IMR-90 (cell line): Measurements from ENCODE around the gene RHBDF2. TPM values are rescaled to one million over a fixed set of nuclear protein-coding genes. Genes with fewer than 3 reads are reported as not detected.

Source experiments
- ATAC-seq: fragments of 200-7000 bp; cut with Tn5 transposase; 2 replicates; pipeline ENCODE4 v1.9.1; 2020; ENCODE audit warnings: low read depth, mild to moderate bottlenecking, moderate library complexity
- BruUV-seq: library from RNA; stranded (reverse); fragments of 400-500 nt; replicated peaks from 2 replicates; lab custom pipeline; 2021; lab: Mats Ljungman, UMichigan
- CTCF ChIA-PET: fragments of 300-600 bp; formaldehyde crosslinking; extraction: SDS; loops from one replicate; lab custom pipeline; 2021; ENCODE audit warnings: antibody characterized with exemption; lab: Yijun Ruan, JAX
- POLR2A ChIA-PET: fragments of 300-600 bp; sonication (Branson Sonifier 250); formaldehyde crosslinking; loops from one replicate; lab custom pipeline; 2022; ENCODE audit warnings: antibody characterized with exemption; ENCODE audit not compliant: unreplicated experiment; lab: Charles Lee
- DNase-seq: peaks from one replicate; pipeline ENCODE4 v3.0.0; 2013
- H2AFZ ChIP-seq: replicated peaks from 2 replicates; pipeline ENCODE3; 2013; ENCODE audit warnings: low read length, mild to moderate bottlenecking; ENCODE audit not compliant: poor library complexity
- H2AK5ac ChIP-seq: 2 replicates; pipeline ENCODE4 v1.6.1; 2013; ENCODE audit warnings: low read depth, low read length, inconsistent platforms
- H2AK9ac ChIP-seq: replicated peaks from 2 replicates; pipeline ENCODE3; 2013; ENCODE audit warnings: mild to moderate bottlenecking, low read depth, low read length, moderate library complexity; ENCODE audit not compliant: poor library complexity
- H2BK120ac ChIP-seq: 2 replicates; pipeline ENCODE4 v1.6.1; 2013; ENCODE audit warnings: low read depth, low read length, inconsistent platforms
- H2BK15ac ChIP-seq: 3 replicates; pipeline ENCODE4 v1.6.1; 2013; ENCODE audit warnings: low read depth, low read length, inconsistent platforms
- H2BK20ac ChIP-seq: 2 replicates; pipeline ENCODE4 v1.6.1; 2013; ENCODE audit warnings: low read depth, mild to moderate bottlenecking, inconsistent platforms, low read length, moderate library complexity
- H2BK5ac ChIP-seq: 2 replicates; pipeline ENCODE4 v1.6.1; 2013; ENCODE audit warnings: mild to moderate bottlenecking, low read depth, low read length, inconsistent platforms; ENCODE audit not compliant: poor library complexity, severe bottlenecking
- H3K14ac ChIP-seq: replicated peaks from 2 replicates; pipeline ENCODE4 v1.6.1; 2013; ENCODE audit warnings: low read depth, low read length, inconsistent platforms
- H3K18ac ChIP-seq: 2 replicates; pipeline ENCODE4 v1.6.1; 2013; ENCODE audit warnings: low read depth, low read length, control low read depth
- H3K23ac ChIP-seq: 2 replicates; pipeline ENCODE4 v1.6.1; 2013; ENCODE audit warnings: low read depth, low read length, inconsistent platforms
- H3K27ac ChIP-seq: 2 replicates; pipeline ENCODE4 v1.5.1; 2013; ENCODE audit warnings: mild to moderate bottlenecking, control low read depth, low read length; ENCODE audit not compliant: insufficient read depth
- H3K27me3 ChIP-seq: 2 replicates; pipeline ENCODE4 v1.6.1; 2013; ENCODE audit warnings: low read length; ENCODE audit not compliant: control insufficient read depth, insufficient read depth
- H3K36me3 ChIP-seq: 2 replicates; pipeline ENCODE4 v1.6.1; 2013; ENCODE audit warnings: low read length, mixed read lengths; ENCODE audit not compliant: control insufficient read depth, insufficient read depth
- H3K4ac ChIP-seq: 2 replicates; pipeline ENCODE4 v1.6.1; 2013; ENCODE audit warnings: low read depth, low read length, inconsistent platforms
- H3K4me1 ChIP-seq: 2 replicates; pipeline ENCODE4 v1.6.1; 2013; ENCODE audit warnings: low read length, mixed read lengths; ENCODE audit not compliant: control insufficient read depth, insufficient read depth
- H3K4me2 ChIP-seq: 2 replicates; pipeline ENCODE4 v1.6.1; 2013; ENCODE audit warnings: low read depth, mild to moderate bottlenecking, control low read depth, low read length, moderate library complexity
- H3K4me3 ChIP-seq: 2 replicates; pipeline ENCODE4 v1.5.1; 2013; ENCODE audit warnings: low read depth, mild to moderate bottlenecking, control low read depth, low read length, moderate library complexity; ENCODE audit not compliant: insufficient read depth
- H3K56ac ChIP-seq: 2 replicates; pipeline ENCODE4 v1.6.1; 2013; ENCODE audit warnings: low read length, inconsistent platforms; ENCODE audit not compliant: insufficient read depth; ENCODE audit errors: extremely low read depth
- H3K79me1 ChIP-seq, 2 experiments: 2 replicates each; pipeline ENCODE4 v1.6.1; 2013; ENCODE audit warnings: low read length in 2 of 2, inconsistent platforms in 1 of 2, low read depth in 1 of 2
- H3K9ac ChIP-seq: 2 replicates; pipeline ENCODE4 v1.6.1; 2013; ENCODE audit warnings: low read depth, low read length, control low read depth
- H3K9me1 ChIP-seq: 2 replicates; pipeline ENCODE4 v1.6.1; 2013; ENCODE audit warnings: low read length, inconsistent platforms; ENCODE audit not compliant: insufficient read depth
- H3K9me3 ChIP-seq: 2 replicates; pipeline ENCODE4 v1.6.1; 2013; ENCODE audit warnings: low read length; ENCODE audit not compliant: control insufficient read depth, insufficient read depth
- H4K20me1 ChIP-seq: 2 replicates; pipeline ENCODE4 v1.6.1; 2013; ENCODE audit warnings: low read length, inconsistent platforms; ENCODE audit not compliant: insufficient read depth
- H4K5ac ChIP-seq: 2 replicates; pipeline ENCODE4 v1.6.1; 2013; ENCODE audit warnings: mild to moderate bottlenecking, low read depth, low read length, control low read depth
- H4K8ac ChIP-seq, 2 experiments: 2 replicates each; pipeline ENCODE4 v1.6.1; 2013; ENCODE audit warnings: low read depth in 2 of 2, low read length in 2 of 2, control low read depth in 1 of 2, inconsistent platforms in 1 of 2
- H4K91ac ChIP-seq: 2 replicates; pipeline ENCODE4 v1.6.1; 2013; ENCODE audit warnings: low read depth, low read length, inconsistent platforms; ENCODE audit not compliant: insufficient read depth
- CEBPB ChIP-seq: IDR thresholded peaks from 2 replicates; pipeline ENCODE4 v1.6.1; 2012; ENCODE audit warnings: low read depth, low read length, improper control_type of control experiment
- MXI1 ChIP-seq: IDR thresholded peaks from 2 replicates; pipeline ENCODE4 v1.6.1; 2012; ENCODE audit warnings: low read depth, mild to moderate bottlenecking, low read length, moderate library complexity, borderline replicate concordance
- NFE2L2 ChIP-seq: fragments of 150-350 bp; IDR thresholded peaks from 2 replicates; pipeline ENCODE4 v1.6.1; 2016; ENCODE audit warnings: low read depth, mild to moderate bottlenecking, low read length
- SMC3 ChIP-seq: fragments of 150-350 bp; IDR thresholded peaks from 2 replicates; pipeline ENCODE4 v1.6.1; 2016; ENCODE audit warnings: low read depth, mild to moderate bottlenecking, antibody characterized with exemption, low read length, moderate library complexity
- WGBS, 2 experiments: methylation state at CpG; one replicate each; pipeline versions ENCODE4 v1.1.5 to v1.1.7; 2013; ENCODE audit warnings: missing lambda C conversion rate in 2 of 2; ENCODE audit not compliant: insufficient read length in 1 of 2; ENCODE audit errors: extremely low coverage in 2 of 2; 5-methylcytosine and 5-hydroxymethylcytosine counted together
- dilution Hi-C: fragments of 300-500 bp; cut with HindIII; formaldehyde crosslinking; loops from one replicate; pipeline ENCODE4 v1.14.3; 2018; ENCODE audit warnings: low sequenced_read_pairs; ENCODE audit not compliant: unreplicated experiment
- in situ Hi-C: fragments of 300-500 bp; cut with MboI; formaldehyde crosslinking; loops from 3 replicates; pipeline ENCODE4 v1.14.3; 2019; ENCODE audit warnings: low sequenced_read_pairs, inconsistent platforms, mixed read lengths
- intact Hi-C: fragments of 100-400 bp; cut with micrococcal nuclease; formaldehyde crosslinking; loops from 2 replicates; pipeline ENCODE4 v1.10.0; 2022
- polyA plus RNA-seq, 3 experiments: library from polyadenylated mRNA; depleted of rRNA; stranded (reverse); fragments of >200 nt; gene quantifications; 2 replicates each; pipeline ENCODE4 v1.2.3, GENCODE V29; 2012; ENCODE audit warnings: low replicate concordance in 1 of 3
- total RNA-seq: library from RNA; depleted of rRNA; stranded (reverse); fragments of >200 nt; gene quantifications from 2 replicates; pipeline ENCODE4 v1.2.3, GENCODE V29; 2012
- TF ChIP-seq, protein P1 (sequence below): conservative IDR thresholded peaks from 2 replicates; pipeline ENCODE4 v1.5.1; 2012; ENCODE audit warnings: mild to moderate bottlenecking, low read depth, low read length, improper control_type of control experiment
- TF ChIP-seq, protein P2 (sequence below): fragments of 150-350 bp; IDR thresholded peaks from 2 replicates; pipeline ENCODE4 v1.6.1; 2017; ENCODE audit warnings: mild to moderate bottlenecking, antibody characterized with exemption, low read length, low read depth

The RHBDF2 gene
- total and polyA plus RNA-seq, 2 of the 4 experiments (the other 2 are of a cell fraction), result 1.3 to 8.3 TPM

- TF ChIP-seq NFE2L2 (no peak), SMC3 (no peak)
These were observed 43.5 kb upstream of the RHBDF2 start (continued) for GRCh38 chr17:76544546-76545365.

DNA sequence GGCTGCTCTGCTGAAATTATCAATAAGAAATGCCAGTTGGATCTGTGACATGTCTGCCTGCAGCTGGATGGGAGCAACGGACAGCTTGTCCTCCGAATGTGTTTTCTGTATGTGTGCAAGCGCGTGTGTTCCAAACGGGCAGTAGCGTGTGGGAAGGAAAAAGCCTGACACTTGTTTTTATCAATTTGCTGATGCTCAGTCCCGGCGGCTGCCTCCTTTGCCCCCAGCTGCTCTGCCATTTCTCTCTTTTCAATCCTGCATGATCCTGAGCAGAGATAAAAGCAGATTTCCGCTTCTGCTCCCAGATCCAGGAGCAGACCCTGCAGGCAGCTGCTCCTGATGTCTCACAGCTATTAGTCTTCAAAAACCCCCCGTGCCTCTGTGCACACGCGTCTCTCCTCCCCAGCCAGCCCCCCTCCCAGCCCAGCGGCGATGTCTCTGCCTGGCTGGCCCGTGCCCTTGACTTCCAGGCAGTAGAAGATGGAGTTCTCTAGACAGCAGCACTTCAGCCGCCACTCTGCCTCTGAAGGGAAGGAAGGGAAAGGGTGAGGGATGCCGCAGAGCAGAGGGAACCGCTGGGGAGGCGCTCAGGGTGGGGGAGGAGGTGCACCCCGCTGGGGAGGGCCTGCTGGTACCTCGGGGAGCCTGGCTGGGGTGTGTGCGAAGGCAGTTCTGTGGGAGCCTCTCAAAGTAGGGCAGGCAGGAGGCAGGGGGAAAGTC, 42.8 kb upstream of the RHBDF2 start:
- Histone ChIP-seq H3K56ac (no peak overlapping the region), H3K4me2 (no peak overlapping the region), H3K4me1 (peaks cover 22% of the 10 kb centered on the region), H3K9ac (no peak overlapping the region), H2BK5ac (no peak overlapping the region), H3K14ac (no peak overlapping the region), H3K79me1 (0 out of 4 replicates have a peak, but pooled peaks cover 0 to 5% of the 10 kb centered on the region in 2 experiments), H3K23ac (no peak overlapping the region), H2BK15ac (no peak overlapping the region; the same call in 2 of the 3 replicates), H3K9me1 (peaks cover 22% of the 10 kb centered on the region), H2AK5ac (peak overlapping the region; percentile 66), H3K27ac (no peak overlapping the region), H3K4me3 (no peak overlapping the region), H4K5ac (no peak overlapping the region), H3K27me3 (no peaks in the 10 kb centered on the region), H2BK120ac (peak overlapping the region; percentile 24; the same call in 1 of the 2 replicates), H4K91ac (peak overlapping the region; percentile 20; the same call in 1 of the 2 replicates), H3K4ac (no peak overlapping the region; the same call in 1 of the 2 replicates), H3K36me3 (no peaks in the 10 kb centered on the region), H2AK9ac (no peak overlapping the region), H3K18ac (no peak overlapping the region), H2AFZ (no peak overlapping the region), H4K20me1 (peaks cover 6% of the 10 kb centered on the region; the same call in 1 of the 2 replicates), H2BK20ac (0 out of 2 replicates have a peak overlapping the region, but pooled peaks have one; percentile 5), H3K9me3 (no peaks in the 10 kb centered on the region), H4K8ac (no peak overlapping the region)
- dilution Hi-C loops, result no loop called here
- TF ChIP-seq MXI1 (no peak), NFE2L2 (no peak), CEBPB (no peak)
- TF ChIP-seq, protein P1, sequence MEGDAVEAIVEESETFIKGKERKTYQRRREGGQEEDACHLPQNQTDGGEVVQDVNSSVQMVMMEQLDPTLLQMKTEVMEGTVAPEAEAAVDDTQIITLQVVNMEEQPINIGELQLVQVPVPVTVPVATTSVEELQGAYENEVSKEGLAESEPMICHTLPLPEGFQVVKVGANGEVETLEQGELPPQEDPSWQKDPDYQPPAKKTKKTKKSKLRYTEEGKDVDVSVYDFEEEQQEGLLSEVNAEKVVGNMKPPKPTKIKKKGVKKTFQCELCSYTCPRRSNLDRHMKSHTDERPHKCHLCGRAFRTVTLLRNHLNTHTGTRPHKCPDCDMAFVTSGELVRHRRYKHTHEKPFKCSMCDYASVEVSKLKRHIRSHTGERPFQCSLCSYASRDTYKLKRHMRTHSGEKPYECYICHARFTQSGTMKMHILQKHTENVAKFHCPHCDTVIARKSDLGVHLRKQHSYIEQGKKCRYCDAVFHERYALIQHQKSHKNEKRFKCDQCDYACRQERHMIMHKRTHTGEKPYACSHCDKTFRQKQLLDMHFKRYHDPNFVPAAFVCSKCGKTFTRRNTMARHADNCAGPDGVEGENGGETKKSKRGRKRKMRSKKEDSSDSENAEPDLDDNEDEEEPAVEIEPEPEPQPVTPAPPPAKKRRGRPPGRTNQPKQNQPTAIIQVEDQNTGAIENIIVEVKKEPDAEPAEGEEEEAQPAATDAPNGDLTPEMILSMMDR, result no peak
- TF ChIP-seq, protein P2, sequence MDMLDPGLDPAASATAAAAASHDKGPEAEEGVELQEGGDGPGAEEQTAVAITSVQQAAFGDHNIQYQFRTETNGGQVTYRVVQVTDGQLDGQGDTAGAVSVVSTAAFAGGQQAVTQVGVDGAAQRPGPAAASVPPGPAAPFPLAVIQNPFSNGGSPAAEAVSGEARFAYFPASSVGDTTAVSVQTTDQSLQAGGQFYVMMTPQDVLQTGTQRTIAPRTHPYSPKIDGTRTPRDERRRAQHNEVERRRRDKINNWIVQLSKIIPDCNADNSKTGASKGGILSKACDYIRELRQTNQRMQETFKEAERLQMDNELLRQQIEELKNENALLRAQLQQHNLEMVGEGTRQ, result no peak
- no TSS peak for BruUV-seq
- ChIA-PET POLR2A (interaction anchor here (1.1 kb wide), 1 partner anchor 14 kb away, joined by 3 read pairs; no protein-coding TSS in a partner anchor), CTCF (interaction anchor here (2.4 kb wide), 1 partner anchor 21 kb away, joined by 12 read pairs; no protein-coding TSS in a partner anchor)
- DNase-seq, result no peak
- intact Hi-C loops, result no loop called here
- ATAC-seq, result no peak
- in situ Hi-C loops, result no loop called here
- WGBS, 2 experiments, result 78% methylated on average over 4 of the region's 22 CpGs; no CpG with 5 or more reads in 1 of the 2 experiments
